ENCODE results near the gene CALD1.

The CALD1 gene

GRCh38 chr7:134770676-134771075 lies 8.8 kb upstream of the CALD1 start:
- Histone ChIP-seq H3K4me3 (ENCODE audit: low read length) (no peak overlapping the region), H3K9me2 (replicated peaks; ENCODE audit: control insufficient read depth, low read length) (no peaks in the 10 kb centered on the region), H4K20me1 (ENCODE audit: control insufficient read depth, insufficient read depth, low read depth, low read length) (no peaks in the 10 kb centered on the region), H3K27me3 (ENCODE audit: control insufficient read depth, low read length) (no peaks in the 10 kb centered on the region), H3K27ac (ENCODE audit: low read depth, low read length) (no peak overlapping the region), H3K36me3 (ENCODE audit: control insufficient read depth, low read length) (peaks cover 6% of the 10 kb centered on the region; the same call in 1 of the 2 replicates), H3K9me3 (ENCODE audit: control insufficient read depth, insufficient read depth, low read length) (no peaks in the 10 kb centered on the region), H3K4me2 (ENCODE audit: low read length) (no peak overlapping the region), H3F3A (ENCODE audit: control insufficient read depth, insufficient read depth) (peaks cover 22% of the 10 kb centered on the region), H3K79me2 (ENCODE audit: control insufficient read depth, low read length) (no peaks in the 10 kb centered on the region), H3K4me1 (ENCODE audit: control insufficient read depth, low read length) (peaks cover 46% of the 10 kb centered on the region)
- no peak for TF ChIP-seq CTCF (IDR thresholded peaks at IDR 0.05; ENCODE audit: low read depth, low read length, poor library complexity, severe bottlenecking)
- no peak for TF ChIP-seq EZH2phosphoT487 (IDR thresholded peaks at IDR 0.05; ENCODE audit: borderline replicate concordance, low read length)

GRCh38 chr7:134771111-134771510 lies 8.3 kb upstream of the CALD1 start:
- no peak for TF ChIP-seq CTCF (IDR thresholded peaks at IDR 0.05; ENCODE audit: low read depth, low read length, poor library complexity, severe bottlenecking)
- TF ChIP-seq EZH2phosphoT487 (IDR thresholded peaks at IDR 0.05; ENCODE audit: borderline replicate concordance, low read length) = no peak

GRCh38 chr7:134771889-134772288 lies 7.5 kb upstream of the CALD1 start:
- no peaks in the 10 kb centered on the region for H4K20me1 ChIP-seq (ENCODE audit: control insufficient read depth, insufficient read depth, low read depth, low read length)
- peaks cover 16% of the 10 kb centered on the region for H3F3A ChIP-seq (ENCODE audit: control insufficient read depth, insufficient read depth)
- H3K79me2 ChIP-seq (ENCODE audit: control insufficient read depth, low read length) = no peaks in the 10 kb centered on the region
- H3K4me2 ChIP-seq (ENCODE audit: low read length) = no peak overlapping the region
- H3K4me3 ChIP-seq (ENCODE audit: low read length) = no peak overlapping the region
- no peak overlapping the region for H3K27ac ChIP-seq (ENCODE audit: low read depth, low read length)
- H3K36me3 ChIP-seq (ENCODE audit: control insufficient read depth, low read length) = 0 out of 2 replicates have a peak, but pooled peaks cover 3% of the 10 kb centered on the region
- H3K4me1 ChIP-seq (ENCODE audit: control insufficient read depth, low read length) = peaks cover 35% of the 10 kb centered on the region
- no peaks in the 10 kb centered on the region for H3K27me3 ChIP-seq (ENCODE audit: control insufficient read depth, low read length)
- no peaks in the 10 kb centered on the region for H3K9me3 ChIP-seq (ENCODE audit: control insufficient read depth, insufficient read depth, low read length)
- no peaks in the 10 kb centered on the region for H3K9me2 ChIP-seq (replicated peaks; ENCODE audit: control insufficient read depth, low read length)
- TF ChIP-seq EZH2phosphoT487 (IDR thresholded peaks at IDR 0.05; ENCODE audit: borderline replicate concordance, low read length) (no peak), CTCF (IDR thresholded peaks at IDR 0.05; ENCODE audit: low read depth, low read length, poor library complexity, severe bottlenecking) (no peak)

More at GRCh38 chr7:134771111-134771510, 8.3 kb upstream of the CALD1 start:
- no peak overlapping the region for H3K4me3 ChIP-seq (ENCODE audit: low read length)
- peaks cover 43% of the 10 kb centered on the region for H3K4me1 ChIP-seq (ENCODE audit: control insufficient read depth, low read length)
- no peak overlapping the region for H3K27ac ChIP-seq (ENCODE audit: low read depth, low read length)
- no peaks in the 10 kb centered on the region for H3K9me3 ChIP-seq (ENCODE audit: control insufficient read depth, insufficient read depth, low read length)
- H3F3A ChIP-seq (ENCODE audit: control insufficient read depth, insufficient read depth) = peaks cover 22% of the 10 kb centered on the region
- H3K27me3 ChIP-seq (ENCODE audit: control insufficient read depth, low read length) = no peaks in the 10 kb centered on the region
- no peaks in the 10 kb centered on the region for H3K9me2 ChIP-seq (replicated peaks; ENCODE audit: control insufficient read depth, low read length)
- H3K79me2 ChIP-seq (ENCODE audit: control insufficient read depth, low read length) = no peaks in the 10 kb centered on the region
- peaks cover 6% of the 10 kb centered on the region; the same call in 1 of the 2 replicates for H3K36me3 ChIP-seq (ENCODE audit: control insufficient read depth, low read length)
- H4K20me1 ChIP-seq (ENCODE audit: control insufficient read depth, insufficient read depth, low read depth, low read length) = no peaks in the 10 kb centered on the region
- H3K4me2 ChIP-seq (ENCODE audit: low read length) = no peak overlapping the region
